MCF 10A (cell line): ENCODE results near the gene RSAD2. TPM values are rescaled to one million over a fixed set of nuclear protein-coding genes. Genes with fewer than 3 reads are reported as not detected.

Source experiments
- BruUV-seq: library from RNA; stranded (reverse); fragments of 400-500 nt; replicated peaks from 2 replicates; lab custom pipeline; 2021; lab: Mats Ljungman, UMichigan
- CTCF ChIA-PET: fragments of 300-600 bp; sonication (Branson Sonifier 250); formaldehyde crosslinking; extraction: SDS; loops from one replicate; lab custom pipeline; 2021; ENCODE audit warnings: antibody characterized with exemption, inconsistent platforms; lab: Yijun Ruan, JAX
- POLR2A ChIA-PET: fragments of 300-600, 350-650 bp; sonication (Branson Sonifier 250); formaldehyde crosslinking; extraction: SDS; loops from one replicate; lab custom pipeline; 2020; ENCODE audit warnings: antibody characterized with exemption, inconsistent platforms; lab: Yijun Ruan, JAX
- DNase-seq: peaks from one replicate; pipeline ENCODE4 v3.0.0-alpha.2; 2018; ENCODE audit not compliant: unreplicated experiment
- H3K27ac Mint-ChIP-seq: one replicate; pipeline ENCODE4 v1.8.0; 2022; ENCODE audit warnings: mild to moderate bottlenecking, low read depth, mixed read lengths; ENCODE audit not compliant: unreplicated experiment
- H3K27me3 Mint-ChIP-seq: one replicate; pipeline ENCODE4 v1.8.0; 2022; ENCODE audit warnings: mixed read lengths; ENCODE audit not compliant: insufficient read depth, unreplicated experiment
- H3K36me3 Mint-ChIP-seq: one replicate; pipeline ENCODE4 v1.8.0; 2022; ENCODE audit warnings: mild to moderate bottlenecking, moderate library complexity, mixed read lengths; ENCODE audit not compliant: insufficient read depth, unreplicated experiment
- H3K4me1 Mint-ChIP-seq: one replicate; pipeline ENCODE4 v1.8.0; 2022; ENCODE audit warnings: mixed read lengths; ENCODE audit not compliant: insufficient read depth, unreplicated experiment
- H3K4me3 Mint-ChIP-seq: one replicate; pipeline ENCODE4 v1.8.0; 2022; ENCODE audit warnings: mild to moderate bottlenecking, moderate library complexity, mixed read lengths; ENCODE audit not compliant: unreplicated experiment
- H3K9me3 Mint-ChIP-seq: one replicate; pipeline ENCODE4 v1.8.0; 2022; ENCODE audit warnings: mixed read lengths; ENCODE audit not compliant: unreplicated experiment
- intact Hi-C: fragments of 100-400 bp; cut with micrococcal nuclease; formaldehyde crosslinking; loops from 2 replicates; pipeline ENCODE4 v1.14.1; 2022
- total RNA-seq: library from RNA; stranded (reverse); gene quantifications from 2 replicates; pipeline ENCODE4 v1.2.3, GENCODE V29; 2022
- TF ChIP-seq, protein P1 (sequence below): fragments of 200-600 bp; IDR thresholded peaks from one replicate; pipeline ENCODE4 v1.8.0; 2022; ENCODE audit warnings: antibody characterized with exemption, mild to moderate bottlenecking; ENCODE audit not compliant: unreplicated experiment

RSAD2 gene
- total RNA-seq, 1 experiment from 2014 or later = 0.09 TPM

DNA sequence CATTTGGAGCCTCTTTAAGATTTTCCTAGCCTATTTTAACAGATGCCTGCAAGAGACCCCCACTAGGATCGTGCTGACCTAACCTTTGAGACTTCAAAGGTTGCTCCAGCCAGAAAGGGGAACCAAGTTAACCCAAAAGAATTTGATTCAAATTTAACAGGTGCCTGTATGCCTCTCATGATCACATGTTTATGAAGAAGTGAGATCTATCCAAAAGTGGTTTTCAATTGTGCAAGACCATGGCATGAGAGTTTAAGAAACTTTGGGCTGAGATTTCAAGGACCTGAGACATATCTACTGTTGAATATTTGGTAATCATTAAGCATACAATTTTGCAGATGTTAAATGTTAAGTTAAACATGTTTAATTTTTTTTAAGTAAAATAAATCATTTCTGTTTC is 1.3 kb upstream of the RSAD2 start:
- TF ChIP-seq, protein P1, sequence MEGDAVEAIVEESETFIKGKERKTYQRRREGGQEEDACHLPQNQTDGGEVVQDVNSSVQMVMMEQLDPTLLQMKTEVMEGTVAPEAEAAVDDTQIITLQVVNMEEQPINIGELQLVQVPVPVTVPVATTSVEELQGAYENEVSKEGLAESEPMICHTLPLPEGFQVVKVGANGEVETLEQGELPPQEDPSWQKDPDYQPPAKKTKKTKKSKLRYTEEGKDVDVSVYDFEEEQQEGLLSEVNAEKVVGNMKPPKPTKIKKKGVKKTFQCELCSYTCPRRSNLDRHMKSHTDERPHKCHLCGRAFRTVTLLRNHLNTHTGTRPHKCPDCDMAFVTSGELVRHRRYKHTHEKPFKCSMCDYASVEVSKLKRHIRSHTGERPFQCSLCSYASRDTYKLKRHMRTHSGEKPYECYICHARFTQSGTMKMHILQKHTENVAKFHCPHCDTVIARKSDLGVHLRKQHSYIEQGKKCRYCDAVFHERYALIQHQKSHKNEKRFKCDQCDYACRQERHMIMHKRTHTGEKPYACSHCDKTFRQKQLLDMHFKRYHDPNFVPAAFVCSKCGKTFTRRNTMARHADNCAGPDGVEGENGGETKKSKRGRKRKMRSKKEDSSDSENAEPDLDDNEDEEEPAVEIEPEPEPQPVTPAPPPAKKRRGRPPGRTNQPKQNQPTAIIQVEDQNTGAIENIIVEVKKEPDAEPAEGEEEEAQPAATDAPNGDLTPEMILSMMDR = no peak
- no peak overlapping the region for H3K27ac Mint-ChIP-seq
- peaks cover 7% of the 10 kb centered on the region for H3K9me3 Mint-ChIP-seq
- peaks cover 56% of the 10 kb centered on the region for H3K27me3 Mint-ChIP-seq
- CTCF ChIA-PET = interaction anchor here (0.6 to 4.0 kb wide), 2 partner anchors 9 to 517 kb away, joined by 5 to 26 read pairs; partner anchors contain the start of gene CMPK2
- intact Hi-C loops = no loop called here
- POLR2A ChIA-PET = interaction anchor here (0.5 to 2.0 kb wide), 3 partner anchors 8 to 1750 kb away, joined by 4 to 6 read pairs (median 4); partner anchors contain the start of gene CMPK2
- BruUV-seq = no TSS peak
- H3K4me1 Mint-ChIP-seq = no peaks in the 10 kb centered on the region
- no peak overlapping the region for H3K4me3 Mint-ChIP-seq
- no peak for DNase-seq
- H3K36me3 Mint-ChIP-seq = no peaks in the 10 kb centered on the region

DNA sequence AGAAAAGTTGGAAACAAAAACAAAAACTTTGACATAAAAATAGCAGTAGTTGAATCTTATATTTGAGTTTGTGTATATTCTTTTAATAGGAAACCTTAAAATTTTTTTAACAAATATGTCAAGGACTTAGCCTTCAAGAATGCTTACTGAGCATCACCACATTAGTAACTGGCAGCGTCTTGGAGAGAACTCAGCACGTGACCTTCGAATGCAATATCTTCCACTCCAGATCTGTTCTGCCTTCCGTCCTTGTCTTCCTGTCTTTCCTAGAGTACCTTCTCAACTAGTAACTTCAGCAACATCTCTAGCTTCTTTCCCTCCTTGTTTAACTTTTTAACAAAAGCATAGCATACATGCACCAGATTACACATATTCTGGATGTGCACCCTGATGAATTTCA is 972 bp downstream of the RSAD2 start:
- DNase-seq = no peak
- ChIA-PET POLR2A (no interaction called here), CTCF (interaction anchor here (1.2 to 4.0 kb wide), 3 partner anchors 12 to 19 kb away, joined by 3 to 26 read pairs (median 4); partner anchors contain the start of gene CMPK2)
- H3K36me3 Mint-ChIP-seq = no peaks in the 10 kb centered on the region
- H3K27me3 Mint-ChIP-seq = peaks cover 49% of the 10 kb centered on the region
- no TSS peak for BruUV-seq
- H3K4me1 Mint-ChIP-seq = no peaks in the 10 kb centered on the region
- H3K27ac Mint-ChIP-seq = no peak overlapping the region
- TF ChIP-seq, protein P1 = no peak
- H3K4me3 Mint-ChIP-seq = no peak overlapping the region
- intact Hi-C loops = no loop called here
- peaks cover 7% of the 10 kb centered on the region for H3K9me3 Mint-ChIP-seq

DNA sequence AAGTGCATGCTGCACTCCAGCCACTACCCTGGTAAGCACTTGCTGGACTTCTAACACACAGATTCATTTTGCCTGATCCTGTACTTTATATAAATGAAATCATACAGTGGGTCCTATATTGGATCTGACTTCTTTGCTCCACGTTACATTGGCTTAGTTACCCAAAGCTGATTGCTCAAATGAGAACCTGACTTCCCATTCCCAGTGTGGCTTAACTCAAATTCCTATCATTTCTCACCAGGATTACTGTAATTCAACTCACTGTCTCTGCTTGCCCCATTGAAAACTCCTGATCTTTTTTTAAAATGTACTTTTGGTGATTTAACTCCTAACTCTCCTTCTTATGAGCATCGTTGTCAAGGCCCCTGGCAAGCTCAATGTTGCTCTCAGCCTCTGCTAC is 1.4 kb downstream of the RSAD2 start:
- ChIA-PET POLR2A (interaction anchor here (0.7 kb wide), 1 partner anchor 12 kb away, joined by 3 read pairs; no protein-coding TSS in a partner anchor), CTCF (interaction anchor here (0.6 to 4.0 kb wide), 4 partner anchors 12 to 220 kb away, joined by 3 to 26 read pairs (median 4); partner anchors contain the start of gene CMPK2)
- H3K9me3 Mint-ChIP-seq = peaks cover 6% of the 10 kb centered on the region
- peaks cover 53% of the 10 kb centered on the region for H3K27me3 Mint-ChIP-seq
- TF ChIP-seq, protein P1 = no peak
- no peak overlapping the region for H3K4me3 Mint-ChIP-seq
- H3K4me1 Mint-ChIP-seq = no peaks in the 10 kb centered on the region
- H3K27ac Mint-ChIP-seq = no peak overlapping the region
- DNase-seq = no peak
- intact Hi-C loops = no loop called here
- BruUV-seq = no TSS peak
- no peaks in the 10 kb centered on the region for H3K36me3 Mint-ChIP-seq

DNA sequence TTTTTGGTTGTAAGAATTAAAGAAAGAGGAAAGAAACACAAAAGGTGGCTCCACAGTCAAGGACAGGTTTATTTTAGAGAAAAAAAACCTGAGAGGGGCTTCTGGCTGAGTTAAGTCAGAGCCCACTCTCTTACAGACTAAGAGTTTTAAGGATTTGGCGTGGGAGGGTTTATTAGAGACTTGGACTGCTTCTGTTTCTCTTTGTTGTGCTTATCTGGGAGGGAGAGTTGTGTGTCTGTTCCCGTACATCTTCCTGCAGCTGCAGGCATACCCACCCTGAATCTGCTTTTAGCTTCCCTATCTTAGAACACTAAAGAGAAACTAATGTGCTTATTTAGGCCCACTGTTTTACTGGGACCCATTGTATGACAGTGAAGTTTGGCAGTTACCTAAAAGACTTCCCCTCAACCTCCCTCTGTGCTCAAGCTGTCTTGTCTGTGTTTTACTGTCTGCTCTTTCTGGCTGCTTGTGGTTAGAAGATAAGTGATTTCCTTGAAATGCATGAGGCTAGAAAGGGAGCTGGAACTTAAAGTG is 2.7 kb downstream of the RSAD2 start:
- intact Hi-C loops = no loop called here
- H3K4me3 Mint-ChIP-seq = no peak overlapping the region
- peaks cover 8% of the 10 kb centered on the region for H3K9me3 Mint-ChIP-seq
- BruUV-seq = no TSS peak
- ChIA-PET POLR2A (no interaction called here), CTCF (no interaction called here)
- no peak overlapping the region for H3K27ac Mint-ChIP-seq
- no peak for DNase-seq
- H3K36me3 Mint-ChIP-seq = no peaks in the 10 kb centered on the region
- H3K27me3 Mint-ChIP-seq = peaks cover 60% of the 10 kb centered on the region
- no peaks in the 10 kb centered on the region for H3K4me1 Mint-ChIP-seq
- TF ChIP-seq, protein P1 = no peak
